T-helper 1 cell (primary cell): ENCODE results near the gene STK35.
A peak's percentile ranks its signal among the peaks of the same experiment; 100 is the strongest.

ENCODE experiments used
- DNase-seq, 5 donors: peaks; one replicate each; pipeline ENCODE4 v3.0.0-alpha.2; 2012 to 2020

STK35 gene

GRCh38 chr20:2108498-2108897 lies 6.9 kb downstream of the STK35 start:
- no peak for DNase-seq

GRCh38 chr20:2108987-2109386 lies 7.4 kb downstream of the STK35 start:
- no peak for DNase-seq

- no peak for DNase-seq
Observed at GRCh38 chr20:2109425-2110210, 8.0 kb downstream of the STK35 start.

- DNase-seq = no peak
Observed at GRCh38 chr20:2112910-2113309, 11.3 kb downstream of the STK35 start.

- DNase-seq = no peak
Observed at GRCh38 chr20:2114127-2114959, 12.7 kb downstream of the STK35 start.

- no peak for DNase-seq
Observed at GRCh38 chr20:2114990-2115681, 13.5 kb downstream of the STK35 start.

GRCh38 chr20:2116170-2116940 lies 14.7 kb downstream of the STK35 start:
- DNase-seq = no peak

- DNase-seq = peak in 1 of 5 donors; percentile 74
Observed at GRCh38 chr20:2118783-2119182, 17.2 kb downstream of the STK35 start.

- DNase-seq = no peak
Observed at GRCh38 chr20:2122936-2123335, 21.3 kb downstream of the STK35 start.

- DNase-seq = no peak
Observed at GRCh38 chr20:2123720-2124119, 22.1 kb downstream of the STK35 start.

- DNase-seq = no peak
Observed at GRCh38 chr20:2124564-2125213, 23.1 kb downstream of the STK35 start.

- no peak for DNase-seq
Observed at GRCh38 chr20:2125474-2126112, 24.0 kb downstream of the STK35 start.

- no peak for DNase-seq
Observed at GRCh38 chr20:2127238-2127637, 25.6 kb downstream of the STK35 start.

GRCh38 chr20:2128542-2128941 lies 26.9 kb downstream of the STK35 start:
- no peak for DNase-seq

GRCh38 chr20:2130062-2130591 lies 28.5 kb downstream of the STK35 start:
- no peak for DNase-seq

GRCh38 chr20:2130683-2131082 lies 29.1 kb downstream of the STK35 start:
- no peak for DNase-seq

GRCh38 chr20:2131366-2131765 lies 29.7 kb downstream of the STK35 start:
- no peak for DNase-seq

- DNase-seq = no peak
Observed at GRCh38 chr20:2132461-2132901, 30.9 kb downstream of the STK35 start.

- DNase-seq = no peak
Observed at GRCh38 chr20:2133318-2134183, 31.9 kb downstream of the STK35 start.

- DNase-seq = no peak
Observed at GRCh38 chr20:2135013-2135412, 33.4 kb downstream of the STK35 start.
